HEK293 (cell line): ENCODE measurements around the gene PLAGL2.

Experiments
- CTCF ChIA-PET: fragments of 350-600 bp; formaldehyde crosslinking; extraction: SDS; loops from one replicate; lab custom pipeline; 2021; ENCODE audit warnings: antibody characterized with exemption; lab: Yijun Ruan, JAX
- POLR2A ChIA-PET: fragments of 300-600 bp; formaldehyde crosslinking; extraction: SDS; loops from one replicate; lab custom pipeline; 2020; ENCODE audit warnings: antibody characterized with exemption, inconsistent platforms; lab: Yijun Ruan, JAX
- H3K27ac ChIP-seq: fragments of 200-500 bp; sonication (Bioruptor generic); 2 replicates; pipeline ENCODE4 v1.5.1; 2014; ENCODE audit warnings: low read depth, low read length, control low read depth, inconsistent platforms; ENCODE audit errors: extremely low read depth
- H3K36me3 ChIP-seq, 2 experiments: fragments of 200-500 bp in 1 of 2; sonication (Bioruptor generic) in 1 of 2; 1 replicate in 1 of 2; 2 replicates in 1 of 2; pipeline ENCODE4 v1.5.1; 2014 to 2017; ENCODE audit warnings: inconsistent platforms in 2 of 2, low read length in 2 of 2; ENCODE audit not compliant: control insufficient read depth in 2 of 2, insufficient read depth in 1 of 2
- H3K4me1 ChIP-seq: fragments of 200-500 bp; sonication (Bioruptor generic); 2 replicates; pipeline ENCODE4 v1.5.1; 2014; ENCODE audit warnings: mild to moderate bottlenecking, low read length, inconsistent platforms; ENCODE audit not compliant: control insufficient read depth, insufficient read depth
- H3K4me3 ChIP-seq: 2 replicates; pipeline ENCODE4 v1.5.1; 2011; ENCODE audit warnings: low read depth, mild to moderate bottlenecking, control low read depth, low read length, moderate library complexity
- H3K9me3 ChIP-seq: fragments of 200-500 bp; sonication (Bioruptor generic); 2 replicates; pipeline ENCODE4 v1.5.1; 2014; ENCODE audit warnings: low read depth, low read length, inconsistent platforms; ENCODE audit not compliant: control insufficient read depth, insufficient read depth
- BCL11A ChIP-seq: fragments of 450-650 bp; formaldehyde crosslinking; IDR thresholded peaks from 2 replicates; pipeline ENCODE4 v1.5.1; 2016; ENCODE audit warnings: low read depth, missing biosample characterization, missing genetic modification characterization
- GLIS1 ChIP-seq: fragments of 450-650 bp; formaldehyde crosslinking; IDR thresholded peaks from 2 replicates; pipeline ENCODE4 v1.5.1; 2016; ENCODE audit warnings: missing biosample characterization, missing genetic modification characterization
- GLIS2 ChIP-seq: fragments of 450-650 bp; formaldehyde crosslinking; IDR thresholded peaks from 2 replicates; pipeline ENCODE4 v1.5.1; 2016; ENCODE audit warnings: missing biosample characterization, missing genetic modification characterization
- KLF1 ChIP-seq: fragments of 450-650 bp; formaldehyde crosslinking; IDR thresholded peaks from 2 replicates; pipeline ENCODE4 v1.5.1; 2016; ENCODE audit warnings: missing biosample characterization, missing genetic modification characterization
- SALL2 ChIP-seq: fragments of 450-650 bp; formaldehyde crosslinking; IDR thresholded peaks from 2 replicates; pipeline ENCODE4 v1.5.0; 2017; ENCODE audit warnings: missing biosample characterization, mild to moderate bottlenecking, missing genetic modification characterization, borderline replicate concordance
- SCRT2 ChIP-seq: fragments of 450-650 bp; formaldehyde crosslinking; IDR thresholded peaks from 2 replicates; pipeline ENCODE4 v1.5.1; 2016; ENCODE audit warnings: missing biosample characterization, missing genetic modification characterization
- ZFP41 ChIP-seq: fragments of 450-650 bp; formaldehyde crosslinking; IDR thresholded peaks from 2 replicates; pipeline ENCODE4 v1.5.1; 2016; ENCODE audit warnings: missing biosample characterization, missing genetic modification characterization, borderline replicate concordance
- ZNF121 ChIP-seq: fragments of 450-650 bp; formaldehyde crosslinking; IDR thresholded peaks from 2 replicates; pipeline ENCODE4 v1.5.1; 2016; ENCODE audit warnings: missing biosample characterization, missing genetic modification characterization
- ZNF341 ChIP-seq: fragments of 450-650 bp; formaldehyde crosslinking; IDR thresholded peaks from 2 replicates; pipeline ENCODE4; 2016; ENCODE audit warnings: low read depth, missing biosample characterization, missing genetic modification characterization
- ZNF391 ChIP-seq: fragments of 450-650 bp; formaldehyde crosslinking; IDR thresholded peaks from 2 replicates; pipeline ENCODE4 v1.5.1; 2016; ENCODE audit warnings: low read depth, missing biosample characterization, missing genetic modification characterization, borderline replicate concordance
- ZNF394 ChIP-seq: fragments of 450-650 bp; formaldehyde crosslinking; IDR thresholded peaks from 2 replicates; pipeline ENCODE4 v1.5.1; 2016; ENCODE audit warnings: missing biosample characterization, missing genetic modification characterization, mild to moderate bottlenecking, moderate library complexity, borderline replicate concordance
- ZNF621 ChIP-seq: fragments of 450-650 bp; formaldehyde crosslinking; IDR thresholded peaks from 2 replicates; pipeline ENCODE4 v1.5.1; 2017; ENCODE audit warnings: missing biosample characterization, missing genetic modification characterization
- ZNF654 ChIP-seq: fragments of 450-650 bp; formaldehyde crosslinking; IDR thresholded peaks from 2 replicates; pipeline ENCODE4 v1.5.1; 2016; ENCODE audit warnings: low read depth, missing biosample characterization, missing genetic modification characterization
- TF ChIP-seq, protein P1 (sequence below): fragments of 450-650 bp; formaldehyde crosslinking; IDR thresholded peaks from 2 replicates; pipeline ENCODE4 v1.5.1; 2016; ENCODE audit warnings: missing biosample characterization, missing genetic modification characterization

The PLAGL2 gene

DNA sequence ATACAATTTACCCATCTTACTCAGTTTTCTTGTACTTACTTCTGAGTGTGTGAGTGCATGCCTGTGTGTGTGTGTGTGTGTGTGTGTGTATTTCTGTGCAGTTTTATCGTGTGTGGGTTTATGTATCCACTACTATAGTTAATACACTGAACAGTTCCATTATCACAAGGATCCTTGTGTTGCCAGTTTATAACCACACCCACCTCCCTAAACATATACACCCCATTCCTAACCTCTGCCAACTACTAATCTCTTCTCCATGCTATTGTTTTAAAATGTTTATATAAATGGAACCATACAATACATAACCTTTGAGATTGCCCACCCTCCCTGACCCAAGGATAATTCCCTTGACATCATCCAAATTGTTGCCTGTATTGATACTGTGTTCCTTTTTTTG is 18.8 kb upstream of the PLAGL2 start:
- H3K27ac ChIP-seq = no peak overlapping the region
- peaks cover 18 to 84% of the 10 kb centered on the region in 2 experiments for H3K36me3 ChIP-seq
- TF ChIP-seq KLF1 (tag by site-specific recombination) (0 out of 2 replicates have a peak, but pooled peaks have one; percentile 13), ZNF341 (no peak)
- ChIA-PET CTCF (interaction anchor here (0.6 kb wide), 1 partner anchor 159 kb away, joined by 3 read pairs; no protein-coding TSS in a partner anchor), POLR2A (no interaction called here)
- H3K4me1 ChIP-seq = no peaks in the 10 kb centered on the region
- no peak overlapping the region for H3K4me3 ChIP-seq
- H3K9me3 ChIP-seq = no peaks in the 10 kb centered on the region

DNA sequence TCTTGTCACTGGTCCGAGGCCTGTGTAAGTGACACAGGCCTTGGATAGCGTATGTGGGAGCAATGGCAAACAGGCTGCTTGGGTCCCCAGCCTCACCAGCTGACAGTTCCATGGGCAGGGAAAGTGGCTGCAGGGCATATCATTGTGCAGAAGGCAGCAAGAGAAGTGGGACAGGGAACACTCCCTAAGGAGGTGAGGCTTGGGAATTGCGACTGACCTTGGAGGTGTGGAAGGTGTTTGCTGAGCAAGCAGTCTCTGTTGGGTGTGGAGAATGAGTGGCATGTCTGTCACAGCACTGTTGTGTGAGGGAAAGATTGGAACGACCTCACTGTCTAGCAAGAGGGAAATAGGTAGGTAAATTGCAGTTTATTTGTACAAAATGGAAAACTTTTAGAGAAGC is 16.9 kb upstream of the PLAGL2 start:
- H3K4me1 ChIP-seq = no peaks in the 10 kb centered on the region
- no peak overlapping the region for H3K27ac ChIP-seq
- CTCF ChIA-PET = no interaction called here
- peaks cover 14 to 83% of the 10 kb centered on the region in 2 experiments for H3K36me3 ChIP-seq
- POLR2A ChIA-PET = no interaction called here
- TF ChIP-seq, protein P1, sequence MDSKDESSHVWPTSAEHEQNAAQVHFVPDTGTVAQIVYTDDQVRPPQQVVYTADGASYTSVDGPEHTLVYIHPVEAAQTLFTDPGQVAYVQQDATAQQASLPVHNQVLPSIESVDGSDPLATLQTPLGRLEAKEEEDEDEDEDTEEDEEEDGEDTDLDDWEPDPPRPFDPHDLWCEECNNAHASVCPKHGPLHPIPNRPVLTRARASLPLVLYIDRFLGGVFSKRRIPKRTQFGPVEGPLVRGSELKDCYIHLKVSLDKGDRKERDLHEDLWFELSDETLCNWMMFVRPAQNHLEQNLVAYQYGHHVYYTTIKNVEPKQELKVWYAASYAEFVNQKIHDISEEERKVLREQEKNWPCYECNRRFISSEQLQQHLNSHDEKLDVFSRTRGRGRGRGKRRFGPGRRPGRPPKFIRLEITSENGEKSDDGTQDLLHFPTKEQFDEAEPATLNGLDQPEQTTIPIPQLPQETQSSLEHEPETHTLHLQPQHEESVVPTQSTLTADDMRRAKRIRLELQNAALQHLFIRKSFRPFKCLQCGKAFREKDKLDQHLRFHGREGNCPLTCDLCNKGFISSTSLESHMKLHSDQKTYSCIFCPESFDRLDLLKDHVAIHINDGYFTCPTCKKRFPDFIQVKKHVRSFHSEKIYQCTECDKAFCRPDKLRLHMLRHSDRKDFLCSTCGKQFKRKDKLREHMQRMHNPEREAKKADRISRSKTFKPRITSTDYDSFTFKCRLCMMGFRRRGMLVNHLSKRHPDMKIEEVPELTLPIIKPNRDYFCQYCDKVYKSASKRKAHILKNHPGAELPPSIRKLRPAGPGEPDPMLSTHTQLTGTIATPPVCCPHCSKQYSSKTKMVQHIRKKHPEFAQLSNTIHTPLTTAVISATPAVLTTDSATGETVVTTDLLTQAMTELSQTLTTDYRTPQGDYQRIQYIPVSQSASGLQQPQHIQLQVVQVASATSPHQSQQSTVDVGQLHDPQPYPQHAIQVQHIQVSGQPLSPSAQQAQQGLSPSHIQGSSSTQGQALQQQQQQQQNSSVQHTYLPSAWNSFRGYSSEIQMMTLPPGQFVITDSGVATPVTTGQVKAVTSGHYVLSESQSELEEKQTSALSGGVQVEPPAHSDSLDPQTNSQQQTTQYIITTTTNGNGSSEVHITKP (tag by site-specific recombination) = no peak
- TF ChIP-seq BCL11A (tag by site-specific recombination) = no peak
- TF ChIP-seq GLIS2 = no peak
- TF ChIP-seq ZNF391 = no peak
- no peak for TF ChIP-seq SALL2
- TF ChIP-seq ZNF394 (tag by site-specific recombination) = no peak
- TF ChIP-seq ZNF654 (tag by site-specific recombination) = no peak
- no peak for TF ChIP-seq GLIS1 (tag by site-specific recombination)
- no peak for TF ChIP-seq SCRT2 (tag by site-specific recombination)
- no peak for TF ChIP-seq ZFP41 (tag by site-specific recombination)
- no peaks in the 10 kb centered on the region for H3K9me3 ChIP-seq
- no peak overlapping the region for H3K4me3 ChIP-seq

DNA sequence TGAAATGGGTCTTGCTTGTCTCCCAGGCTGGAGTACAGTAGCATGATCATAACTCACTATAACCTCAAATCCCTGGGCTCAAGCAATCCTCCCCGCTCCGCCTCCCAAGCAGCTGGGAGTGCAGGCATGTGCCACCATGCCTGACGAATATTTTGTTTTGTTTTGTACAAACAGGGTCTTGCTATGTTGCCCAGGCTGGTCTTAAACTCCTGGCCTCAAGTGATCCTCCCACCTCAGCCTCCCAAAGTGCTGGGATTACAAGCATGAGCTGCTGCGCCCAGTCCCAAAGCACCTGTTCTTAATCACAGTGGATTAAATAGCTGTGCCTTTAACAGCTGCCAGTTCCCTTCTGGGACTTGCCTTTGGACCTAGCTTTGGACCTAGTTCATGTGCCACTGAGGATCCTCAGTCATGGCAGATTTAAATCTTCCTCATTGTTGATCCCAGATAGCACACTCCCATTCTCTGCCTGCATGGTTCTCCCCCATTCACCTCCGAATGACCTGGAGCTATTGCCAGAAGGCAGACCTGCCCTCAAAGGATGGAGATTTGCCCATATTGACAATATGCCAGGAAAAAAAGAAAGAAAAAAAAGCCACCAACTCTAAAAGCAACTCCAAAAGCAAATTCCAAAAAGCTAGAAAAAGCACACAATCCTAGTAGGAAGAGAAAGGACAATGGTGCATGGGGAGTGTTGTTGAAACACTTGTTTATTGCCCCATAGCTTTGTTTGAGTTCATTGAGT is 10.8 kb upstream of the PLAGL2 start:
- POLR2A ChIA-PET = no interaction called here

More for the DNA sequence above, 10.8 kb upstream of the PLAGL2 start:
- H3K9me3 ChIP-seq = no peaks in the 10 kb centered on the region
- H3K4me3 ChIP-seq = no peak overlapping the region
- TF ChIP-seq ZNF621 (tag by site-specific recombination) (no peak), ZNF121 (tag by site-specific recombination) (peak; percentile 73; the same call in 1 of the 2 replicates)
- no peaks in the 10 kb centered on the region for H3K4me1 ChIP-seq
- H3K27ac ChIP-seq = no peak overlapping the region
- peaks cover 14 to 92% of the 10 kb centered on the region in 2 experiments; a peak in 2 of 3 replicates for H3K36me3 ChIP-seq
- CTCF ChIA-PET = no interaction called here
